Measurements from ENCODE around the gene TMC4.
A peak's percentile ranks its signal among the peaks of the same experiment; 100 is the strongest.

Gene TMC4

DNA sequence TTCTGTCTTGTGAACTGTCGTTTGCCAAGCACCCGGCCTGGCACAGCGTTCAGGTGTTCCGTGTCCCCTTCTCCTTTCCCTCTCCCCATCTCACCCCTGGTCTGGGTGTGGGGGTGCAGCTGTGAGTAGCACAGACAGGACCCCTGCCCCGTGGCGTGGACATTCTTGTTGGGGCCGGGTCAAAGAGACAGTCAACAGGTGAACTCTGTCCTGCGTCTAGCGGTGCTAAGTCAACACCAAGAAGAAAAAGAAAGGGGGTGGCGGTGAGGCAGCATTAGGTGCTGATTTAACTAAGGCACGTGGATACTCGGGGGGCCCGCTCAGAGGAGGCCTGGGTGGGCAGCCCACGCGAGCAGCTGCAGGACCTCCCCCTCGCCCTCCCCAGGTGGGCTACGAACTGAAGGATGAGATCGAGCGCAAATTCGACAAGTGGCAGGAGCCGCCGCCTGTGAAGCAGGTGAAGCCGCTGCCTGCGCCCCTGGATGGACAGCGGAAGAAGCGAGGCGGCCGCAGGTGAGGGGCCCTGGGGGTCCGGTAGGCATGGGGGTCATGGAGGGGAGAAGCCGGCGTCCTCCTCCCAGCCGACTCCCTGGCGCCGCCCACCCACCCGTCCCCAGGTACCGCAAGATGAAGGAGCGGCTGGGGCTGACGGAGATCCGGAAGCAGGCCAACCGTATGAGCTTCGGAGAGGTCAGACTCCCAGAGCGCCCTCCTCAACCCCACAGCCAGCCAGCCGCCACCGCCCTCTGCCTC lies 45.1 kb downstream of the TMC4 start:
- no peak for DNase-seq

DNA sequence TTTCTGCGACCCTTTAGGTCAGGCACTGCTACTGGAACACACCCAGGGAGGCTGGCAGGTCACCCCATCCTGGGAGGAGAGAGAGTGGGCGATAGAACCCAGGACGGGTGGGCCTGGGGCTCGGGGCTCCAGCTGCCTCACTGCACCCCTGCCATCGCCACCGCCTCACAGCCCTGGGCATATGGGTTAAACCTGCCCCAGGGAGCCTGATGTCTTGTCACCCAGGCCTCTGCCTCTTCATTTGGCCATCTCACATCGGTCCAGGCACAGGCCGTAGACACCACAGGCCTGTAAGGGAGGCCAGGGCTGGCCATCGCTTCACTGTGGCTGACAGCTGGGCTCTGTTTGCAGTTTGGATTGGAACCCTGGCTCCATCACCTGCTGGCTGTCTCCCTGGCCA lies 47.2 kb downstream of the TMC4 start:
- no peak for DNase-seq

DNA sequence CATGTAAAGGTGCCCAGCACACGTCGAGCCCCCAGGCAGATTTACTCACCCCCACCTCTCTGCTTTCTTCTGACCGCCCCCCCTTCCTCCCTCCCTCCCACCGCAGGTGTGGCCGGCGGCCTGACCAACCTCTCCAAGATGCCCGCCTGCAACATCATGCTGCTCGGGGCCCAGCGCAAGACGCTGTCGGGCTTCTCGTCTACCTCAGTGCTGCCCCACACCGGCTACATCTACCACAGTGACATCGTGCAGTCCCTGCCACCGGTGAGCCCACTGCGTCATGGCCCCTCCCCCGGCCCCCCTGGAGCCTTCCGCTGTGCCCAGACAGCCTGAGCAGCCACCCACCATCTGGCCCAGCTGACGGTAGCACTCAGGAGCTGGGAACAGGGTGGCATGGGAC lies 48.6 kb downstream of the TMC4 start:
- DNase-seq = no peak

DNA sequence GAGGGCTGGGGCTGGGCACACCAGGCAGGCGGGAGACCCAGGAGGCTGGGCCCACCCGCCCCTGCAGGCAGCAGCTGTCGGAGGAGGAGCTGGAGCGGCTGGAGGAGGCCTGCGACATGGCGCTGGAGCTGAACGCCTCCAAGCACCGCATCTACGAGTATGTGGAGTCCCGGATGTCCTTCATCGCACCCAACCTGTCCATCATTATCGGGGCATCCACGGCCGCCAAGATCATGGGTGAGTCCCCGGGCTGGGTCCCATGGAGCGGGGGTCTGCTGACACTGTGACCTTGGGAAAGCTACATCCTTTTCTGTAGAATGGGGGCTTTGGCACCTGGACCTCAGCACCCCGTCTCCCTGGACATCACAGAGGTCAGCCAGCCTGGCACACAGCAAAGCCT lies 49.3 kb downstream of the TMC4 start:
- DNase-seq = no peak

DNA sequence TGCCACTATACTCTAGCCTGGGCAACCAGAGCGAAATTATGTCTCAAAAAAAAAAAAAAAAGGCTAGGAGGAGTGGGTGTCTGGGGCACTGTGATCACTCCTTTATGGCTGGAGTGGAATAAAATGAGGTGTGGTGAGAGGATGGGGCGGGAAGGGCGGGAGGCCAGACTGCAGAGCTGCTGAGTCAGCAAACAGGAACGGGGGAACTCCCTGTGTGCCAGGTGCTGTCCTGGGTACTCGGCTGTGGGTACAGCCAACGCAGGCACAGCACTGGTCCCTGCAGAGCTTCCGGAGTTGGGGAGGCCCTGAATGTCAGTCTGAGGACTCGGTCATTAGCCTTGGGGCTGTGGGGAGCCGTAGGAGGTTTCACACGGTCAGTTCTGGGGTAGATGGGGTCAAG lies 51.7 kb downstream of the TMC4 start:
- DNase-seq = no peak

DNA sequence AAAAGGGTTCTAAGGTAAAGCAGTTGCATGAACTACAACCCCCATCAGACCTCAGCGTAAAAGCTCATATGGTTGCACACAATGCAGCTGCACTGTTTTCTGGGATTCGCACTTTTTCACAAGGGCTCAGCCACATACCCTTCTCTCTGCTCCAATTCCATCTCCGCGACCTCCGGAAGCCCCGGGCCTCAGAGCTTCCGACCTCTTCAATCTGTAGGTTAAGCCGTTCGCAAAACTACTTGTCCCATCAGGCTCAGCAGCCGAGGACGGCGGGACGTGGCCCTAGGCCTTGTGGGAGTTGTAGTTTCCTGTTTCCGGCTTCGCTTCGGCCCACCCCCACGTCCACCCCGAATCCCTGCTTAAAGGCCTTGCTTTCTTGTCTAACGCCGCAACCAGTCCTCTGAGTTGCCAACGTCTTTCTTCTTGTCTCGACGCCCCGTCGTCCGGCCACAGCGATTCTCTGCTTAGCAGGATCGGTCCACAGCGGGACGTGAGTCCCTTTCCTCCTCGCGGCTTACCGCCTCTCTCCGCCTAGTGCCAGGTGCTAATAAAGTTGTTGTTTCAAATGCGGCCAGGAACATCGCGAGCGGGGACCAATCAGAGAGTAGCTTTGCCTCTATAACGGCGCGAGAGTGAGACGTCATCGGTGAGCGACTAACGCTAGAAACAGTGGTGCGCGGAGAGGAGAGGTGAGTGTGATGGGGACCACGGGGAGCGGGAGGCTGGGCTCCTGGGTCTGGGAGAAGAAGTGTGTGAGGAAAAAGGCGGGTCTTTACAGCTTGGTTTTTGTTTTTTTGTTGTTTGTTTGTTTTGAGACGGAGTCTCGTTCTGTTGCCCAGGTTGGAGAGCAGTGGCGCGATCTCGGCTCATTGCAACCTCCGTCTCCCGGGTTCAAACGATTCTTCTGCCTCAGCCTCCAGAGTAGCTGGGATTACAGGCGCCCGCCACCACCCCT lies 57.6 kb downstream of the TMC4 start, which contains the start of the genes PRPF31 and TFPT:
Gene PRPF31 (plus strand): TSS at position 646 of the 955 bp plus-strand sequence. CDS start 2,525 bp downstream, outside the sequence.
Gene TFPT (minus strand): TSS at position 549 of the 955 bp plus-strand sequence. CDS start 388 bp downstream, at position 161.
- peak; percentile 99 for DNase-seq

DNA sequence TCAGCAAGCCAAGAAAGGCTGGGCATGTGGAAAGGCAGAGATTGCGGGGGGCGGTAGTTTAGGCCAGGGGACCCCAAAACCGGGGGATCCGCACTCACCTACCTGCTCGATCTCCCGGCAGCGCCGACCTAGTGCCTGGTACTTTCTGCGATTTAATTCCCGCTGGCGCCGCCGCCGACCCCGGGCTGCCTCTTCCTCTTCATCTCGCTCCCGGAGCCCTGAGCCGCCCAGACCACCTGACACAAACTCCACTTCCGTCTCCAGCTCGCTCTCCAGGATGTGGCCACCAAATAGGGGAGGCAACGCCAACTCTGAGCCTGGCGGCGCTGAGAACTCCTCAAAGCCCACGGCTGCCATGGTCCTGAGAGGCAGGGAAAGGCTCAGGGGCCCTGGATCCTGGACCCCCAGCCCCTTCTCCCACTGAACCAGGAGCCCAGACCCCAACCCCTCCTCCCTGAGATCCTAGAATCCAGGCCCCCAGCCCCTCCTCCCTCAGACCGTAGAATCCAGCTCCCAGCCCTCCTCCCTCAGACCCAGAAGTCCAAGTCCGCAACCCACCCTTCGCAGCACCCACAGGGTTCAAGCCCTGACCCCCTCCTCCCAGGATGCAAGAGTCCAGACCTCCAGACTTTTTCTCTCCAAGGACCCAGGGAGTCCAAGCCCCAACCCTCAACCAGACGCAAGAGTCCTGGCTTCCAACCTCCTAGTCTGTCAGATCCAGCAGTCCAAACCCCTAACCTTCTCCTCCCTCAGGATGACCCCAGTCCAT lies 58.4 kb downstream of the TMC4 start:
- peak; percentile 24 for DNase-seq

Measured in NCI-H69 (cell line).